ENCODE results near the gene PLB1.

Gene PLB1

GRCh38 chr2:28495551-28496250 is at the start of gene PLB1:
PLB1 (plus strand) TSS chr2:28496060; CDS start chr2:28496115, 55 bp downstream.
- no peak for DNase-seq (ENCODE audit: low read depth)

- DNase-seq (ENCODE audit: low read depth), result no peak
Measured at GRCh38 chr2:28446531-28446930, 49.3 kb upstream of the PLB1 start.

- DNase-seq (ENCODE audit: low read depth), result no peak
Measured at GRCh38 chr2:28447086-28447485, 48.8 kb upstream of the PLB1 start.

- DNase-seq (ENCODE audit: low read depth), result no peak
Measured at GRCh38 chr2:28447943-28448792, 47.7 kb upstream of the PLB1 start.

- no peak for DNase-seq (ENCODE audit: low read depth)
Measured at GRCh38 chr2:28448793-28449100, 47.1 kb upstream of the PLB1 start.

GRCh38 chr2:28449126-28449487 is 46.8 kb upstream of the PLB1 start:
- DNase-seq (ENCODE audit: low read depth), result no peak

GRCh38 chr2:28449488-28450395 is 46.1 kb upstream of the PLB1 start:
- DNase-seq (ENCODE audit: low read depth), result peak; percentile 16

GRCh38 chr2:28450901-28451565 is 44.8 kb upstream of the PLB1 start:
- no peak for DNase-seq (ENCODE audit: low read depth)

- DNase-seq (ENCODE audit: low read depth), result no peak
Measured at GRCh38 chr2:28451793-28452533, 43.9 kb upstream of the PLB1 start.

GRCh38 chr2:28452534-28453081 is 43.3 kb upstream of the PLB1 start:
- DNase-seq (ENCODE audit: low read depth), result peak; percentile 74

GRCh38 chr2:28453396-28453795 is 42.5 kb upstream of the PLB1 start:
- DNase-seq (ENCODE audit: low read depth), result no peak

GRCh38 chr2:28454016-28454930 is 41.6 kb upstream of the PLB1 start:
- no peak for DNase-seq (ENCODE audit: low read depth)

- DNase-seq (ENCODE audit: low read depth), result no peak
Measured at GRCh38 chr2:28457237-28457636, 38.6 kb upstream of the PLB1 start.

- no peak for DNase-seq (ENCODE audit: low read depth)
Measured at GRCh38 chr2:28461056-28461455, 34.8 kb upstream of the PLB1 start.

- DNase-seq (ENCODE audit: low read depth), result no peak
Measured at GRCh38 chr2:28462122-28462521, 33.7 kb upstream of the PLB1 start.

- DNase-seq (ENCODE audit: low read depth), result no peak
Measured at GRCh38 chr2:28463211-28463816, 32.5 kb upstream of the PLB1 start.

GRCh38 chr2:28463893-28464292 is 32.0 kb upstream of the PLB1 start:
- DNase-seq (ENCODE audit: low read depth), result no peak

GRCh38 chr2:28465148-28465885 is 30.5 kb upstream of the PLB1 start:
- DNase-seq (ENCODE audit: low read depth), result no peak

- no peak for DNase-seq (ENCODE audit: low read depth)
Measured at GRCh38 chr2:28469304-28469703, 26.6 kb upstream of the PLB1 start.
